Upper lobe of right lung (tissue), 1 donor: ENCODE measurements around the gene RALGAPB. TPM values are rescaled to one million over a fixed set of nuclear protein-coding genes. Genes with fewer than 3 reads are reported as not detected.

Experiments used
- ATAC-seq: fragments of 200-7000 bp; cut with Tn5 transposase; one replicate; pipeline ENCODE4 v1.9.1; 2020; ENCODE audit warnings: mild to moderate bottlenecking, moderate library complexity
- DNase-seq: peaks from one replicate; pipeline ENCODE4 v3.0.0-alpha.2; 2020
- H3K27ac ChIP-seq: fragments of 200-600 bp; one replicate; pipeline ENCODE4 v1.8.0; 2022
- H3K27me3 ChIP-seq: fragments of 200-600 bp; one replicate; pipeline ENCODE4 v1.8.0; 2022; ENCODE audit warnings: mild to moderate bottlenecking
- H3K36me3 ChIP-seq: fragments of 200-600 bp; one replicate; pipeline ENCODE4 v1.8.0; 2022
- H3K4me1 ChIP-seq: fragments of 200-600 bp; one replicate; pipeline ENCODE4 v1.8.0; 2022
- H3K4me3 ChIP-seq: fragments of 200-600 bp; one replicate; pipeline ENCODE4 v1.8.0; 2022; ENCODE audit warnings: mild to moderate bottlenecking
- H3K9me3 ChIP-seq: fragments of 200-600 bp; one replicate; pipeline ENCODE4 v1.8.0; 2022
- CTCF ChIP-seq: fragments of 200-600 bp; IDR thresholded peaks from one replicate; pipeline ENCODE4 v1.8.0; 2022; ENCODE audit warnings: antibody characterized with exemption
- intact Hi-C: fragments of 100-400 bp; cut with DNase I; formaldehyde crosslinking; loops from one replicate; pipeline ENCODE4 v1.11.0; 2022
- total RNA-seq: library from RNA; stranded (reverse); fragmentation: NEBNext Ultra II Directional; extraction: Animal tissue kit (Norgen Biotek cat#: 25700); gene quantifications from one replicate; pipeline ENCODE4 v1.2.1, GENCODE V29; 2021
- donor health status: DM: no; HTN: yes; CAD: no; lungs with severe emphysema.

The RALGAPB gene
- total RNA-seq, 1 donor from 2014 or later = 35.4 TPM

GRCh38 chr20:38616457-38616856 lies 143.8 kb downstream of the RALGAPB start:
- peaks cover 4% of the 10 kb centered on the region for H3K27me3 ChIP-seq
- intact Hi-C loops = no loop called here
- no peak for DNase-seq
- no peak overlapping the region for H3K27ac ChIP-seq
- H3K4me3 ChIP-seq = no peak overlapping the region
- no peaks in the 10 kb centered on the region for H3K4me1 ChIP-seq
- ATAC-seq = no peak
- H3K9me3 ChIP-seq = no peaks in the 10 kb centered on the region
- H3K36me3 ChIP-seq = no peaks in the 10 kb centered on the region
- no peak for TF ChIP-seq CTCF

- Histone ChIP-seq H3K27me3 (peaks cover 4% of the 10 kb centered on the region), H3K9me3 (no peaks in the 10 kb centered on the region), H3K4me3 (no peak overlapping the region), H3K36me3 (no peaks in the 10 kb centered on the region), H3K4me1 (no peaks in the 10 kb centered on the region), H3K27ac (no peak overlapping the region)
- intact Hi-C loops = no loop called here
- ATAC-seq (no peak), DNase-seq (no peak)
- TF ChIP-seq CTCF = no peak
Observed at GRCh38 chr20:38617011-38617829, 144.6 kb downstream of the RALGAPB start.

- DNase-seq (no peak), ATAC-seq (no peak)
- H3K36me3 ChIP-seq = no peaks in the 10 kb centered on the region
- no peaks in the 10 kb centered on the region for H3K4me1 ChIP-seq
- H3K27ac ChIP-seq = no peak overlapping the region
- H3K27me3 ChIP-seq = peaks cover 4% of the 10 kb centered on the region
- no peak overlapping the region for H3K4me3 ChIP-seq
- intact Hi-C loops = no loop called here
- TF ChIP-seq CTCF = no peak
- no peaks in the 10 kb centered on the region for H3K9me3 ChIP-seq
Observed at GRCh38 chr20:38617830-38618196, 145.2 kb downstream of the RALGAPB start.

- Histone ChIP-seq H3K4me3 (no peak overlapping the region), H3K4me1 (no peaks in the 10 kb centered on the region), H3K27ac (no peak overlapping the region), H3K9me3 (no peaks in the 10 kb centered on the region), H3K27me3 (no peaks in the 10 kb centered on the region), H3K36me3 (no peaks in the 10 kb centered on the region)
- DNase-seq (no peak), ATAC-seq (no peak)
- no peak for TF ChIP-seq CTCF
- intact Hi-C loops = no loop called here
Observed at GRCh38 chr20:38620441-38620840, 147.8 kb downstream of the RALGAPB start.

- no peak overlapping the region for H3K27ac ChIP-seq
- TF ChIP-seq CTCF = no peak
- H3K27me3 ChIP-seq = no peaks in the 10 kb centered on the region
- intact Hi-C loops = no loop called here
- DNase-seq = no peak
- no peaks in the 10 kb centered on the region for H3K36me3 ChIP-seq
- H3K4me3 ChIP-seq = no peak overlapping the region
- ATAC-seq = no peak
- no peaks in the 10 kb centered on the region for H3K4me1 ChIP-seq
- H3K9me3 ChIP-seq = no peaks in the 10 kb centered on the region
Observed at GRCh38 chr20:38623061-38623460, 150.4 kb downstream of the RALGAPB start.
